HEK293T (cell line): ENCODE data around the gene PEX12.

Source experiments
- CTCF ChIA-PET: fragments of 350-600 bp; formaldehyde crosslinking; extraction: SDS; loops from one replicate; lab custom pipeline; 2021; ENCODE audit warnings: antibody characterized with exemption, inconsistent platforms; lab: Yijun Ruan, JAX
- POLR2A ChIA-PET: fragments of 350-600 bp; formaldehyde crosslinking; extraction: SDS; loops from one replicate; lab custom pipeline; 2020; ENCODE audit warnings: antibody characterized with exemption, inconsistent platforms; lab: Yijun Ruan, JAX
- DNase-seq: peaks from one replicate; pipeline ENCODE4 v3.0.0; 2012; ENCODE audit warnings: mixed read lengths; ENCODE audit errors: extremely low spot score
- ARNT ChIP-seq: fragments of 450-650 bp; IDR thresholded peaks from 2 replicates; pipeline ENCODE4 v1.6.1; 2017; ENCODE audit warnings: mild to moderate bottlenecking
- BHLHE40 ChIP-seq: fragments of 450-650 bp; IDR thresholded peaks from 2 replicates; pipeline ENCODE4 v1.6.1; 2016; ENCODE audit warnings: mild to moderate bottlenecking, moderate library complexity, borderline replicate concordance
- CTBP1 ChIP-seq: fragments of 450-650 bp; IDR thresholded peaks from 2 replicates; pipeline ENCODE4 v1.6.1; 2016; ENCODE audit warnings: borderline replicate concordance
- ELF4 ChIP-seq: fragments of 450-650 bp; IDR thresholded peaks from 2 replicates; pipeline ENCODE4 v1.6.1; 2017; ENCODE audit warnings: antibody characterized with exemption
- FOXA1 ChIP-seq: fragments of 450-650 bp; IDR thresholded peaks from 2 replicates; pipeline ENCODE4 v1.6.1; 2016; ENCODE audit warnings: mild to moderate bottlenecking
- FOXK2 ChIP-seq: fragments of 450-650 bp; IDR thresholded peaks from 2 replicates; pipeline ENCODE4 v1.6.1; 2016; ENCODE audit warnings: mild to moderate bottlenecking
- FOXM1 ChIP-seq: fragments of 450-650 bp; IDR thresholded peaks from 2 replicates; pipeline ENCODE4 v1.6.1; 2017; ENCODE audit warnings: mild to moderate bottlenecking, borderline replicate concordance
- HDGF ChIP-seq: fragments of 450-650 bp; IDR thresholded peaks from 2 replicates; pipeline ENCODE4 v1.6.1; 2017; ENCODE audit warnings: antibody characterized with exemption, borderline replicate concordance
- L3MBTL2 ChIP-seq: fragments of 450-650 bp; conservative IDR thresholded peaks from 2 replicates; pipeline ENCODE4 v1.6.1; 2016; ENCODE audit warnings: mild to moderate bottlenecking
- LEF1 ChIP-seq: fragments of 450-650 bp; IDR thresholded peaks from 2 replicates; pipeline ENCODE4 v1.6.1; 2017; ENCODE audit warnings: mild to moderate bottlenecking, borderline replicate concordance
- NFRKB ChIP-seq: fragments of 450-650 bp; IDR thresholded peaks from 2 replicates; pipeline ENCODE4 v1.6.1; 2016; ENCODE audit warnings: mild to moderate bottlenecking, moderate library complexity
- SP1 ChIP-seq: fragments of 450-650 bp; IDR thresholded peaks from 2 replicates; pipeline ENCODE4 v1.6.1; 2017
- SUZ12 ChIP-seq: fragments of 450-650 bp; IDR thresholded peaks from 2 replicates; pipeline ENCODE4 v1.6.1; 2016; ENCODE audit warnings: mild to moderate bottlenecking
- TARDBP ChIP-seq: fragments of 450-650 bp; IDR thresholded peaks from 2 replicates; pipeline ENCODE4 v1.6.1; 2016
- ZNF384 ChIP-seq: fragments of 450-650 bp; IDR thresholded peaks from 2 replicates; pipeline ENCODE4 v1.6.1; 2016
- TF ChIP-seq, protein P1 (sequence below): fragments of 450-650 bp; IDR thresholded peaks from 2 replicates; pipeline ENCODE4 v1.6.1; 2016

The PEX12 gene

DNA sequence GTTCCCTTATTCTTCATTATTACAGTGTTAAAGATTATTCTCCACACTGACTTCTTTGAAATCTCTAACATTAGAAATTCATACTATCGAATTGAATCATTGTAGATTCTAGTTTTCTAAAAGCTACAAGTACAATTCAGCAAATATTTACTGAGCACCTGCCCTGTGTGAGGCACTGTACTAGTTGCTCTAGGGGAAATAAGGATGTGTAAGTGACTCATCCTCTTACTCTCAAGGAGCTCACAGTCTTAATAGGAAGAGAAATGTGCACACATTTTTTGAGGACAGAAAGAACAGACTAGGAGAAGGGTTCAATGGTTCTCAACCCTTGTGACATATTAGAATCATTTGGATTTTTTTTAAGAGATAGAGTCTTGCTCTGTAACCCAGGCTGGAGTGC lies 33.2 kb downstream of the PEX12 start:
- no peak for DNase-seq
- ChIA-PET CTCF (no interaction called here), POLR2A (interaction anchor here (1.3 kb wide), 1 partner anchor 34 kb away, joined by 6 read pairs; the partner anchor contains the start of gene PEX12)
- TF ChIP-seq SUZ12 (no peak), L3MBTL2 (no peak), ARNT (no peak), SP1 (no peak), FOXA1 (no peak), BHLHE40 (no peak)
- TF ChIP-seq, protein P1, sequence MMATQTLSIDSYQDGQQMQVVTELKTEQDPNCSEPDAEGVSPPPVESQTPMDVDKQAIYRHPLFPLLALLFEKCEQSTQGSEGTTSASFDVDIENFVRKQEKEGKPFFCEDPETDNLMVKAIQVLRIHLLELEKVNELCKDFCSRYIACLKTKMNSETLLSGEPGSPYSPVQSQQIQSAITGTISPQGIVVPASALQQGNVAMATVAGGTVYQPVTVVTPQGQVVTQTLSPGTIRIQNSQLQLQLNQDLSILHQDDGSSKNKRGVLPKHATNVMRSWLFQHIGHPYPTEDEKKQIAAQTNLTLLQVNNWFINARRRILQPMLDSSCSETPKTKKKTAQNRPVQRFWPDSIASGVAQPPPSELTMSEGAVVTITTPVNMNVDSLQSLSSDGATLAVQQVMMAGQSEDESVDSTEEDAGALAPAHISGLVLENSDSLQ: no peak

DNA sequence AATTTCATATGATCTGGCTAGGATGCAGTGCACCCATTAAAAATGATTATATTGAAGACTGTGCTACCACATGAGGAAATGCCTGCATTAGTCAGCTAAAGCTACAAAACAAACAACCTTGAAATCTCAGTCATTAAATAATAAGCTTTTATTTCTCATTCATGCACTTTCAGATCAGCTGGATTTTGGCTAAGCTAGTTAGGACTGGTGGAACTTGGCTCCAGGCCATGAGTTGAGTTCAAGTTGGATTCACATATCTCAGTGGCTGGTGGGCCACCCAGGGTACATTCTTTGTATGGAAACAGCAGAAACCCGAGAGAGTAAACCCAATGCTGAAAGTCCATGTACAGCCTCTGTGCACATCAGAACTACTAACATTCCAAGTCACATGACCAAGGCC lies 34.5 kb downstream of the PEX12 start:
- TF ChIP-seq SUZ12 (no peak), ELF4 (no peak), ZNF384 (no peak), L3MBTL2 (no peak), ARNT (no peak), FOXM1 (no peak), FOXK2 (no peak), BHLHE40 (no peak), CTBP1 (no peak)
- POLR2A ChIA-PET: no interaction called here
- no peak for DNase-seq
- CTCF ChIA-PET: interaction anchor here (1.2 kb wide), 1 partner anchor 231 kb away, joined by 4 read pairs; no protein-coding TSS in a partner anchor

DNA sequence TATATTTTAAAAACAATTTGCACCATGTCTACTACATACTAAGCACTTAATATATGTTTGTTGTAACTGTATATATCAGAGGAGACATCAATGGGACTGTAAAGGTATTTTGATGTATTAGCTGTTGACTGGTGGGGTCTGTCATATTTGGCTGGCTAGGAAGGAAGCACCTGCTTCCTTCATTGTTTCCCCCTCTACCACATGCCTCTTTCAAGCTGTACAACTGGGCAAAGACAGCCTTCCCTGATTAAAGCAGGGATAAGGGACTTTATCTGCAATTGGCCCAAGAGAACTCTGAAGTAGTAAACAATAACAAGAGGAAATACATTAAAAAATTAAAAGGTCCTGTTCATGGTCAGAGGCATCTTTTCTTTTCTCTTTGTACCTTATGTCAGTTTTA lies 35.4 kb downstream of the PEX12 start:
- CTCF ChIA-PET: no interaction called here
- DNase-seq: no peak
- POLR2A ChIA-PET: interaction anchor here (0.9 kb wide), 1 partner anchor 36 kb away, joined by 3 read pairs; no protein-coding TSS in a partner anchor
- TF ChIP-seq LEF1 (no peak), ELF4 (no peak), L3MBTL2 (no peak), SP1 (no peak), FOXM1 (no peak), ZNF384 (no peak), SUZ12 (no peak), FOXK2 (no peak), CTBP1 (no peak), BHLHE40 (no peak)
- TF ChIP-seq, protein P1: no peak

DNA sequence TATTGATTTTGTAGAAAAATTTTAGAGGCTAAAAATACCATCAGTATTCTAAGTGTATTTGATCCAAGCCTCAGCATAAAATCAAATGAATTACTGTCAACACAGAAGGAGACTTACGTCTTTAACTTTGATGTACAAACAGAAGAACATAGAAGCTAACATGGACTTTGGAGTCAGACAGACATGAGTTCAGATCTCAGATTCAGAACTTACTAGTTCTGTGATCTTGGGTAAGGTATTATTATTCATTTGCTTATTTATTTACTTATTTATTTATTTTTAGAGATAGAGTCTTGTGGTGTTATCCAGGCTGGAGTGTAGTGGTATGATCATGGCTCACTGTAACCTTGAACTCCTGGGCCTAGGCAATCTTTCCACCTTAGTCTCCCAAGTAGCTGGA lies 36.9 kb downstream of the PEX12 start:
- DNase-seq: no peak
- CTCF ChIA-PET: interaction anchor here (0.6 kb wide), 1 partner anchor 956 kb away, joined by 3 read pairs; no protein-coding TSS in a partner anchor
- no peak for TF ChIP-seq BHLHE40
- no peak for TF ChIP-seq FOXA1
- TF ChIP-seq SUZ12: no peak
- TF ChIP-seq L3MBTL2: no peak
- no peak for TF ChIP-seq SP1
- TF ChIP-seq CTBP1: no peak
- no peak for TF ChIP-seq LEF1
- no peak for TF ChIP-seq ELF4
- TF ChIP-seq, protein P1: no peak
- TF ChIP-seq FOXM1: no peak
- TF ChIP-seq FOXK2: no peak
- no peak for TF ChIP-seq TARDBP
- no peak for TF ChIP-seq HDGF
- TF ChIP-seq NFRKB: no peak
- TF ChIP-seq ZNF384: no peak
- no peak for TF ChIP-seq ARNT
- POLR2A ChIA-PET: interaction anchor here (0.9 to 1.2 kb wide), 2 partner anchors 38 to 168 kb away, joined by 3 read pairs; partner anchors contain the start of gene SLFN11

DNA sequence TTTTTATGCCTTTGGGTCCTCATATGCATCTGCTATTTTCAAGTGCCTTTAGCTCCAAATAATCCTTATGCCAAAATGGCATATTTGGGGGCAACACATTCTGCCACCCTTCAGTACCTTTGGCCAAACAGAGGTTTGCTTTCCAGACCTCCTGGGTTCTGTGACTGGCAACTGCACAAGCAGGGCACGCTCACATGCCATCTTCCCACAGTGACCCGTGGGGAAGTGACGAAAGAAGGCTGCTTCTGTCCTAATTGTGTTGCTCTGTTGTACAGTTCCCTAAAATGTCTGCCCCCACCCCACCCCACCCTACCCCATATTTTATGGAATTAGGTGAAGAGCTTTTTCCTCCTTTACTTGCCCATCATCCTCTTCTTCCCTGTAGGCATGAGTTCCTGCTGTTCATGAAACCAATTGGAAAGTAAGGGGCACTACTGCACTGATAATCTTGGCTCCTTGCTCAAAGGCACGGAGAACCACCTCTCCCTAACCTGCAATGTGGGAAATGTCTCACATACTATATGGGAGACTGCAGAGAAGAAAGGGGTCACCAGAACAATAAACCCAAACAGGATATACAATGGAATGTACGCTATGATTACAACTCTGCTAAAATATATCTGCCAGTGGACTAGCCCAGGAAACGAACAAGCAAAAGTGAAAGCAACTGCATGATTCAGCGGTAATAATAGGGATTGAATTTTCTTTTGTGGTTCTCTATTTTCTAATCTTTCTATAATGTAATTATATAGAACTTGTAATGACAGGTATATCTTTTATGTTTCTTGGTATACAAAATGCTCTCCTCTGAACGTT lies 37.6 kb downstream of the PEX12 start:
- ChIA-PET CTCF (interaction anchor here (0.6 kb wide), 1 partner anchor 957 kb away, joined by 3 read pairs; no protein-coding TSS in a partner anchor), POLR2A (interaction anchor here (1.2 kb wide), 1 partner anchor 167 kb away, joined by 3 read pairs; the partner anchor contains the start of gene SLFN11)
- no peak for DNase-seq
- no peak for TF ChIP-seq ARNT
- TF ChIP-seq CTBP1: no peak
- TF ChIP-seq ELF4: no peak
- no peak for TF ChIP-seq FOXA1
- no peak for TF ChIP-seq BHLHE40
- TF ChIP-seq FOXK2: no peak
- no peak for TF ChIP-seq HDGF
- TF ChIP-seq NFRKB: no peak
- TF ChIP-seq, protein P1: no peak
- no peak for TF ChIP-seq LEF1
- no peak for TF ChIP-seq SP1
- no peak for TF ChIP-seq ZNF384
- no peak for TF ChIP-seq FOXM1
- no peak for TF ChIP-seq SUZ12
- no peak for TF ChIP-seq TARDBP
- no peak for TF ChIP-seq L3MBTL2
